SW 1271 (cell line): ENCODE measurements around the gene COPS2.

ENCODE experiments used
- DNase-seq, 2 experiments: peaks; one replicate each; lab custom pipeline; 2025; lab: John Stamatoyannopoulos, UW

The COPS2 gene

GRCh38 chr15:49155834-49156627, 632 bp upstream of the COPS2 start:
- no peak for DNase-seq

- DNase-seq: no peak
These were observed 645 bp downstream of the COPS2 start for GRCh38 chr15:49154799-49155109.

- no peak for DNase-seq
These were observed 1.0 kb downstream of the COPS2 start for GRCh38 chr15:49154359-49154758.

- DNase-seq: no peak
These were observed 2.7 kb downstream of the COPS2 start for GRCh38 chr15:49152552-49153312.

- DNase-seq: no peak
These were observed 3.6 kb downstream of the COPS2 start for GRCh38 chr15:49151831-49152230.

GRCh38 chr15:49148727-49149126, 6.7 kb downstream of the COPS2 start:
- no peak for DNase-seq

GRCh38 chr15:49148298-49148697, 7.1 kb downstream of the COPS2 start:
- no peak for DNase-seq

GRCh38 chr15:49145651-49146609, 9.5 kb downstream of the COPS2 start:
- peak in 1 of 2 experiments; percentile 28 for DNase-seq

- DNase-seq: no peak
These were observed 17.5 kb downstream of the COPS2 start for GRCh38 chr15:49137861-49138260.

GRCh38 chr15:49135911-49136310, 19.5 kb downstream of the COPS2 start:
- DNase-seq: peak; percentile 46 to 83

GRCh38 chr15:49135342-49135857, 20.0 kb downstream of the COPS2 start:
- no peak for DNase-seq

- no peak for DNase-seq
These were observed 20.6 kb downstream of the COPS2 start for GRCh38 chr15:49134683-49135341.

- no peak for DNase-seq
These were observed 24.0 kb downstream of the COPS2 start for GRCh38 chr15:49131403-49131802.

GRCh38 chr15:49124371-49124770, 31.0 kb downstream of the COPS2 start:
- DNase-seq: no peak

- no peak for DNase-seq
These were observed 32.8 kb downstream of the COPS2 start for GRCh38 chr15:49122541-49123062.

GRCh38 chr15:49121901-49122300, 33.5 kb downstream of the COPS2 start:
- no peak for DNase-seq

GRCh38 chr15:49120832-49121231, 34.6 kb downstream of the COPS2 start:
- DNase-seq: no peak

- DNase-seq: no peak
These were observed 39.1 kb downstream of the COPS2 start for GRCh38 chr15:49116108-49116857.

GRCh38 chr15:49115062-49115461, 40.3 kb downstream of the COPS2 start:
- no peak for DNase-seq

GRCh38 chr15:49110158-49110944, 45.0 kb downstream of the COPS2 start:
- DNase-seq: no peak
